NCI-H2227 (cell line): ENCODE measurements around the gene SLC22A2.

Source experiments
- DNase-seq: peaks from one replicate; lab custom pipeline; 2025; ENCODE audit not compliant: unreplicated experiment; lab: John Stamatoyannopoulos, UW

The SLC22A2 gene

GRCh38 chr6:160170018-160170680 lies 88.5 kb downstream of the SLC22A2 start:
- DNase-seq = no peak

GRCh38 chr6:160167604-160168399 lies 90.8 kb downstream of the SLC22A2 start:
- DNase-seq = no peak
